Activated B cell treated with CpG ODN at 0.5 μM for 24 hours (primary cell): ENCODE data around the gene CACNB1. TPM values are rescaled to one million over a fixed set of nuclear protein-coding genes. Genes with fewer than 3 reads are reported as not detected.
A peak's percentile ranks its signal among the peaks of the same experiment; 100 is the strongest.

Source experiments
- ATAC-seq: fragments of 200-7000 bp; cut with Tn5 transposase; one replicate; pipeline ENCODE4 v1.10.0; 2021; ENCODE audit warnings: low read depth, mild to moderate bottlenecking, moderate library complexity
- CTCF ChIA-PET: fragments of 350-600 bp; sonication (Branson Sonifier 250); formaldehyde crosslinking; loops from one replicate; lab custom pipeline; 2021; ENCODE audit warnings: antibody characterized with exemption; lab: Charles Lee
- POLR2A ChIA-PET: fragments of 350-600 bp; sonication (Branson Sonifier 250); formaldehyde crosslinking; loops from one replicate; lab custom pipeline; 2021; ENCODE audit warnings: antibody characterized with exemption; lab: Charles Lee
- DNase-seq: peaks from one replicate; pipeline ENCODE4 v3.0.0; 2022
- H3K27ac Mint-ChIP-seq: one replicate; pipeline ENCODE4 v1.8.0; 2020; ENCODE audit warnings: mixed read lengths
- H3K27me3 Mint-ChIP-seq: one replicate; pipeline ENCODE4 v1.8.0; 2021; ENCODE audit warnings: mixed read lengths
- H3K36me3 Mint-ChIP-seq: one replicate; pipeline ENCODE4 v1.8.0; 2021; ENCODE audit warnings: low read depth, mixed read lengths
- H3K4me1 Mint-ChIP-seq: one replicate; pipeline ENCODE4 v1.8.0; 2021; ENCODE audit warnings: mixed read lengths
- H3K4me3 Mint-ChIP-seq: one replicate; pipeline ENCODE4 v1.8.0; 2020; ENCODE audit warnings: mild to moderate bottlenecking, mixed read lengths
- H3K9me3 Mint-ChIP-seq: one replicate; pipeline ENCODE4 v1.8.0; 2020; ENCODE audit warnings: mixed read lengths
- intact Hi-C: fragments of 100-400 bp; cut with micrococcal nuclease; formaldehyde crosslinking; loops from one replicate; pipeline ENCODE4 v1.15.1; 2024
- total RNA-seq: library from RNA; stranded (reverse); gene quantifications from 2 replicates; pipeline ENCODE4 v1.2.3, GENCODE V29; 2022
- TF ChIP-seq, protein P1 (sequence below): fragments of 200-600 bp; IDR thresholded peaks from one replicate; pipeline ENCODE4 v1.8.0; 2022; ENCODE audit warnings: antibody characterized with exemption, mild to moderate bottlenecking

Gene CACNB1
- total RNA-seq, 1 donor from 2014 or later = 5.7 TPM

DNA sequence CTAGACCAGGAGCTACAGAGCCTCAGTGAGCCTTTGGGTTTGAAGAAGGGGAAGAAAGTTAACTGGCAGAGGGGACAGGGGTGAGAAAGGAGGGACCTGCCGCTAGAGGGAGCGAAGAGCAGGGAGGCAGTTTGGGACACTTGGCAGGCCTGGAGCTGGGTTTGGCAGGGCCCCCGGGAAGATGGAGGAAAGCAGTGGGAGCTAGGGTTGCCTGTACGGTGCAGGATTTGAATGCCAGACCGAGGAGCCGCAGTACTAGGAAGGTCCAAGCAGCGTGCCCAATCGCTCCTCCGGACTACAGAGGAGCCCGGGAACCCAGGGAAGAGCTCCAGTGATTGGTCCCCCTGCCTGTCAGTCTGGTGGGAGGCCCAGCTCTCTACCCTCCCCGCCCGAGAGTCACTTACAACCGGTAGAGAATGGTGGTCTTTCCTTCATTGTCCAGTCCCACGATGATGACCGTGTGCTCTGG, 32.8 kb downstream of the CACNB1 start:
- H3K4me1 Mint-ChIP-seq = peaks cover 23% of the 10 kb centered on the region
- H3K27me3 Mint-ChIP-seq = peaks cover 26% of the 10 kb centered on the region
- H3K27ac Mint-ChIP-seq = no peak overlapping the region
- TF ChIP-seq, protein P1, sequence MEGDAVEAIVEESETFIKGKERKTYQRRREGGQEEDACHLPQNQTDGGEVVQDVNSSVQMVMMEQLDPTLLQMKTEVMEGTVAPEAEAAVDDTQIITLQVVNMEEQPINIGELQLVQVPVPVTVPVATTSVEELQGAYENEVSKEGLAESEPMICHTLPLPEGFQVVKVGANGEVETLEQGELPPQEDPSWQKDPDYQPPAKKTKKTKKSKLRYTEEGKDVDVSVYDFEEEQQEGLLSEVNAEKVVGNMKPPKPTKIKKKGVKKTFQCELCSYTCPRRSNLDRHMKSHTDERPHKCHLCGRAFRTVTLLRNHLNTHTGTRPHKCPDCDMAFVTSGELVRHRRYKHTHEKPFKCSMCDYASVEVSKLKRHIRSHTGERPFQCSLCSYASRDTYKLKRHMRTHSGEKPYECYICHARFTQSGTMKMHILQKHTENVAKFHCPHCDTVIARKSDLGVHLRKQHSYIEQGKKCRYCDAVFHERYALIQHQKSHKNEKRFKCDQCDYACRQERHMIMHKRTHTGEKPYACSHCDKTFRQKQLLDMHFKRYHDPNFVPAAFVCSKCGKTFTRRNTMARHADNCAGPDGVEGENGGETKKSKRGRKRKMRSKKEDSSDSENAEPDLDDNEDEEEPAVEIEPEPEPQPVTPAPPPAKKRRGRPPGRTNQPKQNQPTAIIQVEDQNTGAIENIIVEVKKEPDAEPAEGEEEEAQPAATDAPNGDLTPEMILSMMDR = no peak
- POLR2A ChIA-PET = interaction anchor here (0.6 to 3.6 kb wide), 15 partner anchors 9 to 339 kb away, joined by 3 to 29 read pairs (median 5); partner anchors contain the start of genes CWC25, FBXL20, LASP1 and MED1
- peak overlapping the region; percentile 89 for H3K4me3 Mint-ChIP-seq
- CTCF ChIA-PET = interaction anchor here (0.6 to 5.6 kb wide), 20 partner anchors 11 to 719 kb away, joined by 3 to 48 read pairs (median 4); partner anchors contain the start of genes FBXO47 and RPL19
- peak; percentile 95 for ATAC-seq
- no peaks in the 10 kb centered on the region for H3K9me3 Mint-ChIP-seq
- peaks cover 3% of the 10 kb centered on the region for H3K36me3 Mint-ChIP-seq
- DNase-seq = peak; percentile 64
- intact Hi-C loops = loop anchor here (1.0 to 2.0 kb wide), 4 partner anchors 10 to 80 kb away; partner anchors contain the start of gene RPL19

GRCh38 chr17:39161962-39162361, 35.5 kb downstream of the CACNB1 start:
- peaks cover 15% of the 10 kb centered on the region for H3K4me1 Mint-ChIP-seq
- TF ChIP-seq, protein P1 = no peak
- no peak overlapping the region for H3K4me3 Mint-ChIP-seq
- intact Hi-C loops = no loop called here
- no peak overlapping the region for H3K27ac Mint-ChIP-seq
- POLR2A ChIA-PET = interaction anchor here (0.6 kb wide), 1 partner anchor 574 kb away, joined by 4 read pairs; no protein-coding TSS in a partner anchor
- ATAC-seq (no peak), DNase-seq (no peak)
- peaks cover 16% of the 10 kb centered on the region for H3K27me3 Mint-ChIP-seq
- peaks cover 3% of the 10 kb centered on the region for H3K36me3 Mint-ChIP-seq
- CTCF ChIA-PET = interaction anchor here (0.6 to 1.5 kb wide), 3 partner anchors 13 to 866 kb away, joined by 3 to 4 read pairs (median 3); no protein-coding TSS in a partner anchor
- H3K9me3 Mint-ChIP-seq = no peaks in the 10 kb centered on the region

DNA sequence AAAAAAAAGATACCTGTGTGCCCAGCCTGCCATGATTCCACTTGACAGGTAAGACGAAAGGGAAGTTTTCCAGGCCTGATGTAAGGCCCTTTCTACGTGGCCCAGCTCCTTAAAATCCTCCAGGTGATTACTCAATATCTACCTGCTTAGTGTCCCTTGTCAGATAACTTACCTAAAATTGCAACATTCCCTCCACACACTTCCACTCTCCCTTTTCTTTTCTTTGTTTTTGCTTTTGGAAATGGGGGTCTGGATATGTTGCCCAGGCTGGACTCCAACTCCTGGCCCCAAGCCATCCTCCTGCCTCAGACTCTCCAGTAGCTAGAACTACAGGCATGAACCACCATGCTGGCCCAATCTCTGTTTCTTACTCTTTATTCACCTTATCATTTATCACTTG, 38.8 kb downstream of the CACNB1 start:
- CTCF ChIA-PET = interaction anchor here (1.0 kb wide), 1 partner anchor 175 kb away, joined by 3 read pairs; no protein-coding TSS in a partner anchor
- ATAC-seq (no peak), DNase-seq (no peak)
- H3K9me3 Mint-ChIP-seq = no peaks in the 10 kb centered on the region
- peaks cover 9% of the 10 kb centered on the region for H3K36me3 Mint-ChIP-seq
- H3K4me1 Mint-ChIP-seq = peaks cover 11% of the 10 kb centered on the region
- POLR2A ChIA-PET = no interaction called here
- intact Hi-C loops = loop anchor here (10.0 kb wide), 1 partner anchor 484 kb away; the partner anchor contains the start of gene EPOP
- H3K4me3 Mint-ChIP-seq = no peak overlapping the region
- peaks cover 5% of the 10 kb centered on the region for H3K27me3 Mint-ChIP-seq
- TF ChIP-seq, protein P1 = no peak
- no peak overlapping the region for H3K27ac Mint-ChIP-seq

- TF ChIP-seq, protein P1 = no peak
- DNase-seq (no peak), ATAC-seq (no peak)
- no peak overlapping the region for H3K4me3 Mint-ChIP-seq
- peaks cover 11% of the 10 kb centered on the region for H3K36me3 Mint-ChIP-seq
- H3K4me1 Mint-ChIP-seq = peaks cover 30% of the 10 kb centered on the region
- intact Hi-C loops = loop anchor here (10.0 kb wide), 1 partner anchor 482 kb away; the partner anchor contains the start of gene EPOP
- H3K27ac Mint-ChIP-seq = no peak overlapping the region
- H3K9me3 Mint-ChIP-seq = no peaks in the 10 kb centered on the region
- CTCF ChIA-PET = no interaction called here
- POLR2A ChIA-PET = no interaction called here
- peaks cover 18% of the 10 kb centered on the region for H3K27me3 Mint-ChIP-seq
Observed at GRCh38 chr17:39156491-39156890, 41.0 kb downstream of the CACNB1 start.

DNA sequence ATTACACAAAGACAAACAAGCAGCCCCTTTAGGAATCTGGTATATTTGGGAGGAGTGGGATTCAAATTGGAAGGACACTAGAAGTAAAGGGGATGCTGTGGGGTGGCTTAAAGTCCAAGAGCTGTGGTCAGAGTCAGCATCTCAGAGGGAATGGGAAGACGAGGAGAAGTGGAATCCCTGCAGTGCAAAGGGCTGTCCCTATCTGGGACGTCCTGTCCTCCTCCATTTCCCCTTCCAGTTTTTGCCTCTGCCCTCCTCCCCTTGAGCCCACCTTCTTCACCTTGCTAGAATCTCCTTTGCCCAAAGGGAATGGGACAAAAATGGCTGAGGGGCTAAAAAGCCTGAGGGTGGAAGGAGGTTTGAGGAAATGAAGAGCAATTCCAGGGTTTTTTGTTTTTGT, 41.8 kb downstream of the CACNB1 start:
- Mint-ChIP-seq H3K9me3 (no peaks in the 10 kb centered on the region), H3K4me3 (no peak overlapping the region), H3K27me3 (peaks cover 20% of the 10 kb centered on the region), H3K27ac (no peak overlapping the region), H3K36me3 (peaks cover 11% of the 10 kb centered on the region), H3K4me1 (peaks cover 33% of the 10 kb centered on the region)
- ATAC-seq (no peak), DNase-seq (no peak)
- TF ChIP-seq, protein P1 = no peak
- ChIA-PET CTCF (no interaction called here), POLR2A (no interaction called here)
- intact Hi-C loops = loop anchor here (10.0 kb wide), 1 partner anchor 481 kb away; the partner anchor contains the start of gene EPOP
